Urinary bladder (tissue), 4 donors: ENCODE data around the gene UBL5. TPM values are rescaled to one million over a fixed set of nuclear protein-coding genes. Genes with fewer than 3 reads are reported as not detected.
A peak's percentile ranks its signal among the peaks of the same experiment; 100 is the strongest.
"Not testable (repeated sequence)": the region's sequence is repeated elsewhere in the genome, so short reads cannot be mapped to it uniquely, and the experiment has no call there.

ENCODE experiments used
- DNase-seq: peaks from one replicate; pipeline ENCODE4 v3.0.0-alpha.2; 2015; ENCODE audit errors: extremely low spot score
- H3K27ac ChIP-seq: one replicate; pipeline ENCODE4 v1.5.1; 2013; ENCODE audit warnings: low read depth, mild to moderate bottlenecking, moderate library complexity
- H3K36me3 ChIP-seq: one replicate; pipeline ENCODE4 v1.6.1; 2013; ENCODE audit warnings: mild to moderate bottlenecking, moderate library complexity; ENCODE audit not compliant: insufficient read depth
- H3K4me1 ChIP-seq: one replicate; pipeline ENCODE4 v1.6.1; 2013; ENCODE audit warnings: mild to moderate bottlenecking, moderate library complexity; ENCODE audit not compliant: insufficient read depth
- H3K4me3 ChIP-seq: one replicate; pipeline ENCODE4 v1.5.1; 2013; ENCODE audit warnings: low read depth, low read length
- WGBS: extraction: QIAGEN DNeasy Blood & Tissue Kit; methylation state at CpG from one replicate; pipeline ENCODE4 v1.1.7; 2013; 5-methylcytosine and 5-hydroxymethylcytosine counted together
- polyA plus RNA-seq: library from polyadenylated mRNA; stranded (reverse); fragments of 200-250 nt; gene quantifications from one replicate; pipeline ENCODE4 v1.2.3, GENCODE V29; 2013
- total RNA-seq: library from RNA; depleted of rRNA; stranded (reverse); fragments of >200 nt; gene quantifications from one replicate; pipeline ENCODE4 v1.2.3, GENCODE V29; 2014
- donor health status: healthy with polysubstance abuse.
- donor health status: healthy.

The UBL5 gene
- 92.0 TPM for total RNA-seq
- 436 TPM for polyA plus RNA-seq

GRCh38 chr19:9827289-9828238, at the start of gene UBL5:
UBL5 (plus strand) TSS chr19:9827918; CDS start chr19:9828338, 420 bp downstream.
- Histone ChIP-seq H3K36me3 (no peaks in the 10 kb centered on the region), H3K27ac (peak within 1 kb of the TSS; percentile 78), H3K4me3 (peak within 1 kb of the TSS; percentile 90), H3K4me1 (peaks cover 3% of the 10 kb centered on the region)
- peak; percentile 80 for DNase-seq
- under 1% methylated on average over 62 of the region's 62 CpGs for WGBS

GRCh38 chr19:9782338-9782737, 45.4 kb upstream of the UBL5 start:
- Histone ChIP-seq H3K27ac (no peak overlapping the region), H3K4me3 (no peak overlapping the region), H3K36me3 (peaks cover 2% of the 10 kb centered on the region), H3K4me1 (no peaks in the 10 kb centered on the region)
- DNase-seq: no peak
- 94% methylated on average over 2 of the region's 2 CpGs for WGBS

- DNase-seq, H3K4me3 ChIP-seq, H3K27ac ChIP-seq, H3K36me3 ChIP-seq, H3K4me1 ChIP-seq: not testable (repeated sequence)
- 59% methylated on average over 6 of the region's 6 CpGs for WGBS
Measured at GRCh38 chr19:9784163-9784496, 43.6 kb upstream of the UBL5 start.

DNA sequence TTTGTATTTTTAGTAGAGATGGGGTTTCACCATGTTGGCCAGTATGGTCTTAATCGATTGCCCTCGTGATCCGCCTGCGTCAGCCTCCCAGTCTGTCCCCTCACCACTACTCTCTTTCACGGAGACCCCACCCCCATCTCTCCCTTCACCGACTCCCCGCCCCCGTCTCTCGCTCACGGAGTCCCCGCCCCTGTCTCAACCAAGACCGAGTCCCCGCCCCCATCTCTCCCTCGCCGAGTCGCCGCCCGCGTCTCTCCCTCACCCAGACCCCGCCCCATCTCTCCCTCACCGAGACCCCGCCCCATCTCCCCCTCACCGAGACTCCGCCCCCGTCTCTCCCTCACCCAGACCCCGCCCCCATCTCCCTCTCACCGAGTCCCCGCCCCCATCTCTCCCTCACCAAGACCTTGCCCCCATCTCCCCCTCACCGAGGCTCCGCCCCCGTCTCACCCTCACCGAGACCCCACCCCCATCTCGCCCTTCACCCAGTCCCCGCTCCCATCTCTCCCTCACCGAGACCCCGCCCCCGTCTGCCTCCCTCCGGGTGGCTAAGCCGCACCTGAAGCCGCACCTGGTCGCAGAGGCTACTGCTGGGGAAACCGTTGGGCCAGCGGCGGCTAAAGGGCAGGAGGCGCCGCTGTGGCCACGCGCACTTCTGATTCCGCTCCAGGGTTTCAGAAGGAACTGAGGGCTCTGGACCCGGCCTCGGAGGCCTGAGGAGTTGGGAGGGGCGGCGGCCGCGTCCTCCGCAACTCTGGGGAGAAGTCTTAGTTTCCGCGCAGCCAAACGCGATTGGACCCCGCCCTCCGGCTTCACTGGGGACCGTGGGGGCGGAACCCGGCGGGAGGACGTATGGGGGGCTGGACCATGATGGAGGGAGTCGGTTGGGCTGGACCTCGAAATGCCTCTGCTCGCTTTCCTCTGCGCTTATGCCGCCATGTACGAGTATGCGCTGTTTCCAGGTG, 42.1 kb upstream of the UBL5 start:
- peaks cover 2% of the 10 kb centered on the region for H3K36me3 ChIP-seq

GRCh38 chr19:9786342-9786741, 41.4 kb upstream of the UBL5 start:
- H3K27ac ChIP-seq: peak overlapping the region; percentile 95
- H3K4me3 ChIP-seq: peak overlapping the region; percentile 48
- DNase-seq: no peak
- H3K4me1 ChIP-seq: no peaks in the 10 kb centered on the region
- no peaks in the 10 kb centered on the region for H3K36me3 ChIP-seq
- 53% methylated on average over 9 of the region's 9 CpGs for WGBS

More for the DNA sequence above, 42.1 kb upstream of the UBL5 start:
- peak overlapping the region; percentile 95 for H3K27ac ChIP-seq
- DNase-seq: peak; percentile 94
- no peaks in the 10 kb centered on the region for H3K4me1 ChIP-seq
- peak overlapping the region; percentile 48 for H3K4me3 ChIP-seq
- 2% methylated on average over 74 of the region's 74 CpGs for WGBS

DNA sequence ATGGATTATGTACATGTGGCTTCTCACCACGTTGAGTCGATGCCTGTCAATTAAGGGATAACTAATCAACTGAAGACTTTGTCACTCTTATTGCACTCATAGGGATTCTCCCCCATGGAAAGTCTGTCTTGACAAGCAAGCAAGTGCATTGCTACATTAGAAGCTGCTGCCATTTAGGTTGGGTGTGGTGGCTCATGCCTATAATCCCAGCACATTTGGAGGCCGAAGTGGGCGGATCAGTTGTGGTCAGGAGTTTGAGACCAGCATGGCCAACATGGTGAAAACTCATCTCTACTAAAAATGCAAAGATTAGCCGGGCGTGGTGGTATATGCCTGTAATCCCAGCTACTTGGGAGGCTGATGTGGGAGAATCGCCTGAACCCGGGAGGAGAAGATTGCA, 40.9 kb upstream of the UBL5 start:
- H3K27ac ChIP-seq: no peak overlapping the region
- 93% methylated on average over 8 of the region's 8 CpGs for WGBS
- no peaks in the 10 kb centered on the region for H3K36me3 ChIP-seq
- H3K4me1 ChIP-seq: no peaks in the 10 kb centered on the region
- DNase-seq: no peak
- H3K4me3 ChIP-seq: no peak overlapping the region

DNA sequence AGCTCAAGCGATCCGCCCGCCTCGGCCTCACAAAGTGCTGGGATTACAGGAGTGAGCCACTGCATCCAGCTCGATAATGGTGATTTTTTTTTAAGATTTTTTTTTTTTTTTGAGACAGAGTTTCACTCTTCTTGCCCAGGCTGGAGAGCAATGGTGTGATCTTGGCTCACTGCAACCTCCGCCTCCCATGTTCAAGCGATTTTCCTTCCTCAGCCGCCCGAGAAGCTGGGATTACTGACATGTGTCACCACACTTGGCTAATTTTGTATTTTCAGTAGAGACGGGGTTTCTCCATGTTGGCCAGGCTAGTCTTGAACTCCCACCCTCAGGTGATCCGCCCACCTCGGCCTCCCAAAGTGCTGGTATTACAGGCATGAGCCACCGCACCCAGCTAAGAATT, 39.1 kb upstream of the UBL5 start:
- H3K36me3 ChIP-seq, H3K4me3 ChIP-seq, H3K27ac ChIP-seq, DNase-seq, H3K4me1 ChIP-seq: not testable (repeated sequence)
- WGBS: 88% methylated on average over 13 of the region's 13 CpGs

- Histone ChIP-seq H3K27ac (peak overlapping the region; percentile 86), H3K36me3 (no peaks in the 10 kb centered on the region), H3K4me3 (no peak overlapping the region), H3K4me1 (no peaks in the 10 kb centered on the region)
- WGBS: 46% methylated on average over 11 of the region's 11 CpGs
- DNase-seq: no peak
Measured at GRCh38 chr19:9789066-9789465, 38.7 kb upstream of the UBL5 start.

- 18% methylated on average over 5 of the region's 5 CpGs for WGBS
- H3K36me3 ChIP-seq, H3K4me3 ChIP-seq, DNase-seq, H3K4me1 ChIP-seq: not testable (repeated sequence)
- peak overlapping the region; percentile 51 for H3K27ac ChIP-seq
Measured at GRCh38 chr19:9789579-9789978, 38.1 kb upstream of the UBL5 start.

DNA sequence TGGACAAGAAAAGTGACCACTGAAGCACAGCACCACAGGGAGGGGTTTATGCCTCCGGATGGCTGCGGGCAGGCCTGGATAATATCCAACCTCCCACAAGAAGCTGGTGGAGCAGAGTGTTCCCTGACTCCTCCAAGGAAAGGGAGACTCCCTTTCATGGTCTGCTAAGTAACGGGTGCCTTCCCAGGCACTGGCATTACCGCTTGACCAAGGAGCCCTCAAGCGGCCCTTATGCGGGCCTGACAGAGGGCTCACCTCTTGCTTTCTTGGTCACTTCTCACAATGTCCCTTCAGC, 36.7 kb upstream of the UBL5 start:
- H3K4me1 ChIP-seq, H3K4me3 ChIP-seq, DNase-seq, H3K36me3 ChIP-seq, H3K27ac ChIP-seq: not testable (repeated sequence)
- 58% methylated on average over 6 of the region's 6 CpGs for WGBS

DNA sequence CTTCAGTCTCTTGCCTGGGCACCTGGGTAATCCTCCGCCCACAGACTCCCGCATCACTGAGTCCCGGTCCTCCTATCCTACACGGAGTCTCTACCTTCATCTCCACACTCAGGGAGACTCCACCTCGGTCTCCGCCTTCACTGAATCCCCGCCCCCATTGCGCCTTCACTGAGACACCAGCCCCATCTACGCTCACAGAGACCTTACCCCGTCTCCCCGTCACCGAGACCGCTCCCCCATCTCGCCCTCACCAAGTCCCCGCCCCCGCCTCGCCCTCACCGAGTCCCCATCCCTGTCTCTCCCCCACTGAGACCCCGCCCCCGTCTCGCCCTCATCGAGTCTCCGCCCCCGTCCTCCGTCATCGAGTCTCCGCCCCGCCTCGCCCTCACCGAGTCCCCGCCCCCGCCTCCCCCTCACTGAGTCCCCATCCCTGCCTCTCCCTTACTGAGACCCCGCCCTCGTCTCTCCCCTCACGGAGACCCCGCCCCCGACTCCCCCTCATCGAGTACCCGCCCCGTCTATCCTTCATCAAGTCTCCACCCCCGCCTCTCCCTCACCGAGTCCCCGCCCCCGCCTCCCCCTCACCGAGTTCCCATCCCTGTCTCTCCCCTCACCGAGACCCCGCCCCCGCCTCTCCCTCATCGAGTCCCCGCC, 36.0 kb upstream of the UBL5 start:
- H3K36me3 ChIP-seq: no peaks in the 10 kb centered on the region
- peak; percentile 92 for DNase-seq
- peak overlapping the region; percentile 58 for H3K4me3 ChIP-seq
- H3K4me1 ChIP-seq: no peaks in the 10 kb centered on the region
- peak overlapping the region; percentile 98 for H3K27ac ChIP-seq
- WGBS: 3% methylated on average over 50 of the region's 50 CpGs

- no peaks in the 10 kb centered on the region for H3K36me3 ChIP-seq
- WGBS: 5% methylated on average over 70 of the region's 70 CpGs
- H3K4me3 ChIP-seq: peak overlapping the region; percentile 58
- H3K4me1 ChIP-seq: no peaks in the 10 kb centered on the region
- DNase-seq: peak; percentile 94
- peak overlapping the region; percentile 98 for H3K27ac ChIP-seq
Measured at GRCh38 chr19:9792206-9793070, 35.3 kb upstream of the UBL5 start.
